HepG2 (cell line): Measurements from ENCODE around the gene AHR. TPM values are rescaled to one million over a fixed set of nuclear protein-coding genes. Genes with fewer than 3 reads are reported as not detected.

ENCODE experiments used
- CBX5 ChIP-seq: sonication (generic); formaldehyde crosslinking; IDR thresholded peaks from 2 replicates; pipeline ENCODE4 v1.4.0; 2020; ENCODE audit warnings: missing genetic modification reagents, borderline replicate concordance
- CEBPZ ChIP-seq: IDR thresholded peaks from 2 replicates; pipeline ENCODE4 v1.6.1; 2012; ENCODE audit warnings: low read length, improper control_type of control experiment
- IRF2 ChIP-seq: IDR thresholded peaks from 2 replicates; pipeline ENCODE4 v1.6.1; 2018; ENCODE audit warnings: missing genetic modification reagents, missing compliant biosample characterization
- MYC ChIP-seq: sonication (generic); formaldehyde crosslinking; IDR thresholded peaks from 2 replicates; pipeline ENCODE4 v1.9.0; 2021; ENCODE audit warnings: missing genetic modification reagents, borderline replicate concordance
- NR2F1 ChIP-seq, 2 experiments: fragments of 450-650 bp in 1 of 2; formaldehyde crosslinking in 1 of 2; IDR thresholded peaks; 2 replicates each; pipeline versions ENCODE4 v1.5.0 to v1.6.1; 2016 to 2020; ENCODE audit warnings: mild to moderate bottlenecking in 1 of 2, missing compliant biosample characterization in 1 of 2, missing genetic modification reagents in 1 of 2, moderate library complexity in 1 of 2
- POLR2A ChIP-seq, 2 experiments: IDR thresholded peaks; 2 replicates each; pipeline ENCODE4 v1.6.1; 2011; ENCODE audit warnings: low read depth in 2 of 2, low read length in 2 of 2, mild to moderate bottlenecking in 1 of 2, moderate library complexity in 1 of 2; ENCODE audit not compliant: insufficient read depth in 1 of 2
- SNAPC5 ChIP-seq: sonication (generic); formaldehyde crosslinking; IDR thresholded peaks from 2 replicates; pipeline ENCODE4 v1.8.1; 2023; ENCODE audit warnings: mild to moderate bottlenecking, missing genetic modification reagents, borderline replicate concordance
- TEAD2 ChIP-seq: sonication (generic); formaldehyde crosslinking; IDR thresholded peaks from 2 replicates; pipeline ENCODE4 v1.9.0; 2021; ENCODE audit warnings: missing genetic modification reagents
- TFAP4 ChIP-seq: sonication (generic); IDR thresholded peaks from 2 replicates; pipeline ENCODE4 v1.6.1; 2016; ENCODE audit warnings: low read depth, borderline replicate concordance
- USF2 ChIP-seq, 2 experiments: sonication (generic) in 1 of 2; formaldehyde crosslinking in 1 of 2; IDR thresholded peaks; 2 replicates each; pipeline versions ENCODE4 v1.5.1 to v1.6.1; 2011 to 2020; ENCODE audit warnings: borderline replicate concordance in 1 of 2, low read depth in 1 of 2, low read length in 1 of 2, mild to moderate bottlenecking in 1 of 2, missing genetic modification reagents in 1 of 2, moderate library complexity in 1 of 2
- ZBTB43 ChIP-seq: sonication (generic); formaldehyde crosslinking; conservative IDR thresholded peaks from 2 replicates; pipeline ENCODE4 v1.4.0; 2020; ENCODE audit warnings: missing genetic modification reagents
- ZMAT3 ChIP-seq: sonication (generic); formaldehyde crosslinking; conservative IDR thresholded peaks from 2 replicates; pipeline ENCODE4 v1.7.0; 2021; ENCODE audit warnings: missing genetic modification reagents
- ZNF121 ChIP-seq: sonication (generic); formaldehyde crosslinking; IDR thresholded peaks from 2 replicates; pipeline ENCODE4 v1.5.0; 2020; ENCODE audit warnings: mild to moderate bottlenecking, missing genetic modification reagents
- ZNF124 ChIP-seq: sonication (generic); formaldehyde crosslinking; IDR thresholded peaks from 2 replicates; pipeline ENCODE4 v1.4.0; 2020; ENCODE audit warnings: missing genetic modification reagents
- ZNF609 ChIP-seq: sonication (generic); formaldehyde crosslinking; IDR thresholded peaks from 2 replicates; pipeline ENCODE4 v1.4.0; 2020; ENCODE audit warnings: mild to moderate bottlenecking, missing genetic modification reagents, borderline replicate concordance
- ZNF703 ChIP-seq: sonication (generic); formaldehyde crosslinking; IDR thresholded peaks from 2 replicates; pipeline ENCODE4 v1.5.1; 2020; ENCODE audit warnings: missing genetic modification reagents, mild to moderate bottlenecking, moderate library complexity, borderline replicate concordance
- polyA plus RNA-seq, 8 experiments: library from polyadenylated mRNA; depleted of rRNA in 3 of 8; stranded (reverse) in 7 of 8; unstranded in 1 of 8; fragments of >200 nt; fragmentation: Illumina TruSeq in 4 of 8; extraction: Trizol in 4 of 8; gene quantifications; 2 replicates each; pipeline versions ENCODE4 v1.2.1 to v1.2.3, GENCODE V29; 2011 to 2016; ENCODE audit warnings: low read depth in 4 of 8, missing spikeins in 1 of 8, mixed read lengths in 1 of 8; ENCODE audit not compliant: insufficient read depth in 1 of 8
- total RNA-seq, 5 experiments: library from RNA; depleted of rRNA; stranded (reverse); fragments of >200 nt; fragmentation: Illumina TruSeq; extraction: Trizol; gene quantifications; 2 replicates each; pipeline ENCODE4 v1.2.3, GENCODE V29; 2016; ENCODE audit warnings: low read depth in 1 of 5

The AHR gene
- total and polyA plus RNA-seq, 2 of the 13 experiments (the other 11 are each of a cell fraction or from before 2014, with no cell fraction given), result 9.0 to 31.3 TPM

- TF ChIP-seq CEBPZ, result no peak
- TF ChIP-seq TEAD2 (CRISPR knock-in tag), result no peak
- no peak for TF ChIP-seq NR2F1 (CRISPR knock-in tag; IDR thresholded peaks at IDR 0.05)
- no peak for TF ChIP-seq ZNF121 (CRISPR knock-in tag)
- no peak for TF ChIP-seq ZNF609
- no peak for TF ChIP-seq IRF2 (CRISPR knock-in tag)
- no peak for TF ChIP-seq SNAPC5 (CRISPR knock-in tag)
- TF ChIP-seq CBX5 (CRISPR knock-in tag), result no peak
- no peak for TF ChIP-seq POLR2A (IDR thresholded peaks at IDR 0.05; ENCODE audit: insufficient read depth in 1 of 2, low read depth in 2 of 2, low read length in 2 of 2)
- TF ChIP-seq ZBTB43, result no peak
- no peak for TF ChIP-seq USF2 (IDR thresholded peaks at IDR 0.05; ENCODE audit: low read depth, low read length)
- no peak for TF ChIP-seq USF2 (CRISPR knock-in tag; IDR thresholded peaks at IDR 0.05; ENCODE audit: borderline replicate concordance)
- TF ChIP-seq ZNF124, result no peak
- TF ChIP-seq ZMAT3 (CRISPR knock-in tag), result no peak
- TF ChIP-seq ZNF703 (CRISPR knock-in tag), result peak; percentile 65; the same call in 1 of the 2 replicates
- TF ChIP-seq TFAP4, result no peak
- TF ChIP-seq MYC (CRISPR knock-in tag), result peak; percentile 53; the same call in 1 of the 2 replicates
Observed at GRCh38 chr7:17298840-17299482, 509 bp downstream of the AHR start (continued).
